ENCODE data around the gene ADGRA1. TPM values are rescaled to one million over a fixed set of nuclear protein-coding genes. Genes with fewer than 3 reads are reported as not detected.

The ADGRA1 gene
- total and polyA plus RNA-seq, 2 of the 13 experiments (the other 11 are each of a cell fraction or from before 2014, with no cell fraction given): not detected

DNA sequence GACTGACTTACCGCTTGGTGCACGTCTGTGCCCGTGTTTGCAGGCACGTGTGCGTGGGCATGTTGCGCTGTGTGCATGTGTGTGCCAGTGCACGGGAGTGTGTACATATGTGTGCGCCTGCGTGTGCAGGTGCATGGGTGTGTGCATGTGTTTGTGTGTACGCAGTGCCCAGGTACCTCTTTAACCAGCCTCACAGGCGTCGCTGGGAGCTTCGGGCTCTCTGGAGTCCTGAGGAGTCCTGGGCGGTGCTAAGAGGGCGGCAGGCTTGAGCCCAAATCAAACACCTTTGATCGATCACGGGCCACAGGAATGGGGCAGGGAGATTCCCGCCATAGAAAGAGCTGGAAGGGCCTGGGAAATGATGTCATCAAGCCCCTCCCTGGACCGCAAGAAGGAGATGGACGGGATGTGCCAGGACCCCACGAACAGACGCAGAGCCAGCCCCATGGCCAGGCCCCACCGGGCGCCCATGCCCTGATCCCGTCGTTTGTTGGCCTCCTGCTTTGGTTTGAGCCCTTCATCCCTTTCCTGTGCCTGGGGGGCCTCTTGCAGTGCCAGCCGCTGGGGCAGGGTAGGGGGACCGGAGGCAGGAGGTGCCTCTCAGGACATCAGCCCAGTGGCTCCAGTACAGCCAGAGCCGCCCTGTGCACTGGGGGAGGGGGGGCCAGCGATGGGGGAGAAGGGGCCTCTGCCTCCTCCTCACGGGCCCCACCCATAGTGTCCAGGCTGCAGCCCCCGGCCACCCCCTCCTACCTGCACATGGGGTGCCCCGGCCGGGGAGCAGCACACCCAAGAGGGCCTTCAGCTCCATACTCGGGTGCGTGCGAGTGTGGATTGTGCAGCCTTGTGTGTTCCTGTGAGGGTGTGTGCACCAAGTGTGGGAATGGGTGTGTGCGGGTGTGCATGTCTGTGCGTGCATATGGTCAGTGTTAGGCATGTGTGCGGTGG, 78.1 kb downstream of the ADGRA1 start:
- Histone ChIP-seq H3K27ac (ENCODE audit: extremely low read length, insufficient read depth, low read length) (no peak overlapping the region), H2AFZ (ENCODE audit: low read length) (no peak overlapping the region), H3K36me3 (replicated peaks in 1 of 2; ENCODE audit: control insufficient read depth in 1 of 2, insufficient read depth in 2 of 2, low read length in 2 of 2) (no peaks in the 10 kb centered on the region), H4K20me1 (ENCODE audit: insufficient read depth, low read length) (no peaks in the 10 kb centered on the region), H3K79me2 (ENCODE audit: insufficient read depth, low read length) (no peaks in the 10 kb centered on the region), H3K4me2 (ENCODE audit: low read depth, low read length) (no peak overlapping the region), H3K27me3 (ENCODE audit: control insufficient read depth in 1 of 2, insufficient read depth in 2 of 2, low read length in 2 of 2) (peaks cover 6 to 23% of the 10 kb centered on the region in 2 experiments; a peak in 4 of 5 replicates), H3K9ac (ENCODE audit: insufficient read depth, low read depth, low read length) (no peak overlapping the region), H3K4me3 (replicated peaks in 1 of 3; ENCODE audit: insufficient read depth in 1 of 3, low read depth in 2 of 3, low read length in 3 of 3) (no peak overlapping the region), H3K4me1 (ENCODE audit: insufficient read depth, low read length) (peaks cover 17% of the 10 kb centered on the region), H3K9me3 (ENCODE audit: low read length) (no peaks in the 10 kb centered on the region)
- no TSS peak for BruUV-seq (replicated peaks)
- in situ Hi-C loops (cut with HindIII; ENCODE audit: extremely low pct_ligation_motif_present, low pct_unique_long_range_greater_than_20kb) (no loop called here), intact Hi-C loops (cut with micrococcal nuclease; ENCODE audit: unreplicated experiment) (no loop called here)
- ATAC-seq (no peak), DNase-seq (ENCODE audit: low spot score) (no peak), FAIRE-seq (no peak)
- TF ChIP-seq ZNF782 (CRISPR knock-in tag; IDR thresholded peaks at IDR 0.05; ENCODE audit: borderline replicate concordance) (no peak), ATF7 (IDR thresholded peaks at IDR 0.05) (peak; percentile 61), ATF7 (CRISPR knock-in tag; IDR thresholded peaks at IDR 0.05) (no peak), ZNF264 (CRISPR knock-in tag; IDR thresholded peaks at IDR 0.05) (no peak), PHF21A (CRISPR knock-in tag; IDR thresholded peaks at IDR 0.05) (no peak)
- 73% methylated on average over 32 of the region's 40 CpGs for WGBS (ENCODE audit: low lambda C conversion rate)
- CTCF ChIA-PET (ENCODE audit: low intra/inter-chr PET ratio, low total read pairs): no interaction called here
- POLR2A ChIA-PET: no interaction called here

DNA sequence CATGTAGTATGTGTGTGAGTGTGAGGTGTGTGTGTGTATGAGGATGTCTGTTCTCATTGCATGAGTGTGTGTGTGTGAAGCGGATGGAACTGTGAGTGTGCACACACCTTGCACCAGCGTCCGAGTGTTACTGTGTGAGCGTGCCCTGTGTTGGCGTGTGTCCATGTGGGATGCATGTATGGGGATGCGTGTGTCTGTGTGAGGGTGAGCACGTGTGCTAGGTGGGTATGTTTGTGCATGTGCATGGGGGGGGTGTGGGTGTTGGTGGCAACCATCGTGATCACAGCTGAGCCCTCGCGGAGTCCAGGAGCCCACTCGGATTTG, 78.7 kb downstream of the ADGRA1 start:
- no peak overlapping the region for H3K9ac ChIP-seq (ENCODE audit: insufficient read depth, low read depth, low read length)
- intact Hi-C loops (cut with micrococcal nuclease; ENCODE audit: unreplicated experiment) (no loop called here), in situ Hi-C loops (cut with HindIII; ENCODE audit: extremely low pct_ligation_motif_present, low pct_unique_long_range_greater_than_20kb) (no loop called here)
- H2AFZ ChIP-seq (ENCODE audit: low read length): no peak overlapping the region
- FAIRE-seq: no peak
- H3K79me2 ChIP-seq (ENCODE audit: insufficient read depth, low read length): no peaks in the 10 kb centered on the region
- ATAC-seq: no peak
- CTCF ChIA-PET (ENCODE audit: low intra/inter-chr PET ratio, low total read pairs): no interaction called here
- H3K4me1 ChIP-seq (ENCODE audit: insufficient read depth, low read length): peaks cover 13% of the 10 kb centered on the region
- 84% methylated on average over 11 of the region's 11 CpGs for WGBS (ENCODE audit: low lambda C conversion rate)
- H3K9me3 ChIP-seq (ENCODE audit: low read length): no peaks in the 10 kb centered on the region
- no peak overlapping the region for H3K27ac ChIP-seq (ENCODE audit: extremely low read length, insufficient read depth, low read length)
- POLR2A ChIA-PET: no interaction called here
- BruUV-seq (replicated peaks): no TSS peak
- peaks cover 4 to 17% of the 10 kb centered on the region in 2 experiments; a peak in 4 of 5 replicates for H3K27me3 ChIP-seq (ENCODE audit: control insufficient read depth in 1 of 2, insufficient read depth in 2 of 2, low read length in 2 of 2)
- no peaks in the 10 kb centered on the region for H3K36me3 ChIP-seq (replicated peaks in 1 of 2; ENCODE audit: control insufficient read depth in 1 of 2, insufficient read depth in 2 of 2, low read length in 2 of 2)
- H3K4me3 ChIP-seq (replicated peaks in 1 of 3; ENCODE audit: insufficient read depth in 1 of 3, low read depth in 2 of 3, low read length in 3 of 3): no peak overlapping the region
- DNase-seq (ENCODE audit: low spot score): no peak
- no peaks in the 10 kb centered on the region for H4K20me1 ChIP-seq (ENCODE audit: insufficient read depth, low read length)
- H3K4me2 ChIP-seq (ENCODE audit: low read depth, low read length): no peak overlapping the region
- TF ChIP-seq, protein P1, sequence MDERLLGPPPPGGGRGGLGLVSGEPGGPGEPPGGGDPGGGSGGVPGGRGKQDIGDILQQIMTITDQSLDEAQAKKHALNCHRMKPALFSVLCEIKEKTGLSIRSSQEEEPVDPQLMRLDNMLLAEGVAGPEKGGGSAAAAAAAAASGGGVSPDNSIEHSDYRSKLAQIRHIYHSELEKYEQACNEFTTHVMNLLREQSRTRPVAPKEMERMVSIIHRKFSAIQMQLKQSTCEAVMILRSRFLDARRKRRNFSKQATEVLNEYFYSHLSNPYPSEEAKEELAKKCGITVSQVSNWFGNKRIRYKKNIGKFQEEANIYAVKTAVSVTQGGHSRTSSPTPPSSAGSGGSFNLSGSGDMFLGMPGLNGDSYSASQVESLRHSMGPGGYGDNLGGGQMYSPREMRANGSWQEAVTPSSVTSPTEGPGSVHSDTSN (CRISPR knock-in tag; IDR thresholded peaks at IDR 0.05): no peak
- TF ChIP-seq ZNF225 (CRISPR knock-in tag; IDR thresholded peaks at IDR 0.05) (no peak), MEIS1 (CRISPR knock-in tag; IDR thresholded peaks at IDR 0.05; ENCODE audit: borderline replicate concordance) (no peak), EP300 (IDR thresholded peaks at IDR 0.05; ENCODE audit: low read depth in 2 of 2, low read length in 2 of 2) (no peak), EP300 (CRISPR knock-in tag; IDR thresholded peaks at IDR 0.05; ENCODE audit: borderline replicate concordance) (no peak), NFKBIZ (CRISPR knock-in tag; IDR thresholded peaks at IDR 0.05) (no peak), ZFAT (CRISPR knock-in tag; conservative IDR thresholded peaks at IDR 0.05) (no peak)
- TF ChIP-seq, protein P2, sequence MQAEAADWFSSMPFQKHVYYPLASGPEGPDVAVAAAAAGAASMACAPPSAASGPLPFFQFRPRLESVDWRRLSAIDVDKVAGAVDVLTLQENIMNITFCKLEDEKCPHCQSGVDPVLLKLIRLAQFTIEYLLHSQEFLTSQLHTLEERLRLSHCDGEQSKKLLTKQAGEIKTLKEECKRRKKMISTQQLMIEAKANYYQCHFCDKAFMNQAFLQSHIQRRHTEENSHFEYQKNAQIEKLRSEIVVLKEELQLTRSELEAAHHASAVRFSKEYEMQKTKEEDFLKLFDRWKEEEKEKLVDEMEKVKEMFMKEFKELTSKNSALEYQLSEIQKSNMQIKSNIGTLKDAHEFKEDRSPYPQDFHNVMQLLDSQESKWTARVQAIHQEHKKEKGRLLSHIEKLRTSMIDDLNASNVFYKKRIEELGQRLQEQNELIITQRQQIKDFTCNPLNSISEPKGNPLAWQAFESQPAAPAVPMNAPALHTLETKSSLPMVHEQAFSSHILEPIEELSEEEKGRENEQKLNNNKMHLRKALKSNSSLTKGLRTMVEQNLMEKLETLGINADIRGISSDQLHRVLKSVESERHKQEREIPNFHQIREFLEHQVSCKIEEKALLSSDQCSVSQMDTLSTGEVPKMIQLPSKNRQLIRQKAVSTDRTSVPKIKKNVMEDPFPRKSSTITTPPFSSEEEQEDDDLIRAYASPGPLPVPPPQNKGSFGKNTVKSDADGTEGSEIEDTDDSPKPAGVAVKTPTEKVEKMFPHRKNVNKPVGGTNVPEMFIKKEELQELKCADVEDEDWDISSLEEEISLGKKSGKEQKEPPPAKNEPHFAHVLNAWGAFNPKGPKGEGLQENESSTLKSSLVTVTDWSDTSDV (CRISPR knock-in tag; IDR thresholded peaks at IDR 0.05): no peak
- TF ChIP-seq, protein P3, sequence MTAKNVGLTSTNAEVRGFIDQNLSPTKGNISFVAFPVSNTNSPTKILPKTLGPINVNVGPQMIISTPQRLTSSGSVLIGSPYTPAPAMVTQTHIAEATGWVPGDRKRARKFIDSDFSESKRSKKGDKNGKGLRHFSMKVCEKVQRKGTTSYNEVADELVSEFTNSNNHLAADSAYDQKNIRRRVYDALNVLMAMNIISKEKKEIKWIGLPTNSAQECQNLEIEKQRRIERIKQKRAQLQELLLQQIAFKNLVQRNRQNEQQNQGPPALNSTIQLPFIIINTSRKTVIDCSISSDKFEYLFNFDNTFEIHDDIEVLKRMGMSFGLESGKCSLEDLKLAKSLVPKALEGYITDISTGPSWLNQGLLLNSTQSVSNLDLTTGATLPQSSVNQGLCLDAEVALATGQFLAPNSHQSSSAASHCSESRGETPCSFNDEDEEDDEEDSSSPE (CRISPR knock-in tag; IDR thresholded peaks at IDR 0.05): no peak

Data from HepG2 (cell line).